IMR-90 (cell line): ENCODE measurements around the gene TFDP2. TPM values are rescaled to one million over a fixed set of nuclear protein-coding genes. Genes with fewer than 3 reads are reported as not detected.

Experiments used
- ATAC-seq: fragments of 200-7000 bp; cut with Tn5 transposase; 2 replicates; pipeline ENCODE4 v1.9.1; 2020; ENCODE audit warnings: low read depth, mild to moderate bottlenecking, moderate library complexity
- BruUV-seq: library from RNA; stranded (reverse); fragments of 400-500 nt; replicated peaks from 2 replicates; lab custom pipeline; 2021; lab: Mats Ljungman, UMichigan
- CTCF ChIA-PET: fragments of 300-600 bp; formaldehyde crosslinking; extraction: SDS; loops from one replicate; lab custom pipeline; 2021; ENCODE audit warnings: antibody characterized with exemption; lab: Yijun Ruan, JAX
- POLR2A ChIA-PET: fragments of 300-600 bp; sonication (Branson Sonifier 250); formaldehyde crosslinking; loops from one replicate; lab custom pipeline; 2022; ENCODE audit warnings: antibody characterized with exemption; ENCODE audit not compliant: unreplicated experiment; lab: Charles Lee
- DNase-seq: peaks from one replicate; pipeline ENCODE4 v3.0.0; 2013
- H2AFZ ChIP-seq: replicated peaks from 2 replicates; pipeline ENCODE3; 2013; ENCODE audit warnings: low read length, mild to moderate bottlenecking; ENCODE audit not compliant: poor library complexity
- H2AK5ac ChIP-seq: 2 replicates; pipeline ENCODE4 v1.6.1; 2013; ENCODE audit warnings: low read depth, low read length, inconsistent platforms
- H2AK9ac ChIP-seq: replicated peaks from 2 replicates; pipeline ENCODE3; 2013; ENCODE audit warnings: mild to moderate bottlenecking, low read depth, low read length, moderate library complexity; ENCODE audit not compliant: poor library complexity
- H2BK120ac ChIP-seq: 2 replicates; pipeline ENCODE4 v1.6.1; 2013; ENCODE audit warnings: low read depth, low read length, inconsistent platforms
- H2BK15ac ChIP-seq: 3 replicates; pipeline ENCODE4 v1.6.1; 2013; ENCODE audit warnings: low read depth, low read length, inconsistent platforms
- H2BK20ac ChIP-seq: 2 replicates; pipeline ENCODE4 v1.6.1; 2013; ENCODE audit warnings: low read depth, mild to moderate bottlenecking, inconsistent platforms, low read length, moderate library complexity
- H2BK5ac ChIP-seq: 2 replicates; pipeline ENCODE4 v1.6.1; 2013; ENCODE audit warnings: mild to moderate bottlenecking, low read depth, low read length, inconsistent platforms; ENCODE audit not compliant: poor library complexity, severe bottlenecking
- H3K14ac ChIP-seq: replicated peaks from 2 replicates; pipeline ENCODE4 v1.6.1; 2013; ENCODE audit warnings: low read depth, low read length, inconsistent platforms
- H3K18ac ChIP-seq: 2 replicates; pipeline ENCODE4 v1.6.1; 2013; ENCODE audit warnings: low read depth, low read length, control low read depth
- H3K23ac ChIP-seq: 2 replicates; pipeline ENCODE4 v1.6.1; 2013; ENCODE audit warnings: low read depth, low read length, inconsistent platforms
- H3K27ac ChIP-seq: 2 replicates; pipeline ENCODE4 v1.5.1; 2013; ENCODE audit warnings: mild to moderate bottlenecking, control low read depth, low read length; ENCODE audit not compliant: insufficient read depth
- H3K27me3 ChIP-seq: 2 replicates; pipeline ENCODE4 v1.6.1; 2013; ENCODE audit warnings: low read length; ENCODE audit not compliant: control insufficient read depth, insufficient read depth
- H3K36me3 ChIP-seq: 2 replicates; pipeline ENCODE4 v1.6.1; 2013; ENCODE audit warnings: low read length, mixed read lengths; ENCODE audit not compliant: control insufficient read depth, insufficient read depth
- H3K4ac ChIP-seq: 2 replicates; pipeline ENCODE4 v1.6.1; 2013; ENCODE audit warnings: low read depth, low read length, inconsistent platforms
- H3K4me1 ChIP-seq: 2 replicates; pipeline ENCODE4 v1.6.1; 2013; ENCODE audit warnings: low read length, mixed read lengths; ENCODE audit not compliant: control insufficient read depth, insufficient read depth
- H3K4me2 ChIP-seq: 2 replicates; pipeline ENCODE4 v1.6.1; 2013; ENCODE audit warnings: low read depth, mild to moderate bottlenecking, control low read depth, low read length, moderate library complexity
- H3K4me3 ChIP-seq: 2 replicates; pipeline ENCODE4 v1.5.1; 2013; ENCODE audit warnings: low read depth, mild to moderate bottlenecking, control low read depth, low read length, moderate library complexity; ENCODE audit not compliant: insufficient read depth
- H3K56ac ChIP-seq: 2 replicates; pipeline ENCODE4 v1.6.1; 2013; ENCODE audit warnings: low read length, inconsistent platforms; ENCODE audit not compliant: insufficient read depth; ENCODE audit errors: extremely low read depth
- H3K79me1 ChIP-seq, 2 experiments: 2 replicates each; pipeline ENCODE4 v1.6.1; 2013; ENCODE audit warnings: low read length in 2 of 2, inconsistent platforms in 1 of 2, low read depth in 1 of 2
- H3K9ac ChIP-seq: 2 replicates; pipeline ENCODE4 v1.6.1; 2013; ENCODE audit warnings: low read depth, low read length, control low read depth
- H3K9me1 ChIP-seq: 2 replicates; pipeline ENCODE4 v1.6.1; 2013; ENCODE audit warnings: low read length, inconsistent platforms; ENCODE audit not compliant: insufficient read depth
- H3K9me3 ChIP-seq: 2 replicates; pipeline ENCODE4 v1.6.1; 2013; ENCODE audit warnings: low read length; ENCODE audit not compliant: control insufficient read depth, insufficient read depth
- H4K20me1 ChIP-seq: 2 replicates; pipeline ENCODE4 v1.6.1; 2013; ENCODE audit warnings: low read length, inconsistent platforms; ENCODE audit not compliant: insufficient read depth
- H4K5ac ChIP-seq: 2 replicates; pipeline ENCODE4 v1.6.1; 2013; ENCODE audit warnings: mild to moderate bottlenecking, low read depth, low read length, control low read depth
- H4K8ac ChIP-seq, 2 experiments: 2 replicates each; pipeline ENCODE4 v1.6.1; 2013; ENCODE audit warnings: low read depth in 2 of 2, low read length in 2 of 2, control low read depth in 1 of 2, inconsistent platforms in 1 of 2
- H4K91ac ChIP-seq: 2 replicates; pipeline ENCODE4 v1.6.1; 2013; ENCODE audit warnings: low read depth, low read length, inconsistent platforms; ENCODE audit not compliant: insufficient read depth
- BHLHE40 ChIP-seq: fragments of 150-350 bp; IDR thresholded peaks from 2 replicates; pipeline ENCODE4 v1.6.1; 2016; ENCODE audit warnings: mild to moderate bottlenecking, low read depth, low read length
- CEBPB ChIP-seq: IDR thresholded peaks from 2 replicates; pipeline ENCODE4 v1.6.1; 2012; ENCODE audit warnings: low read depth, low read length, improper control_type of control experiment
- CHD1 ChIP-seq: IDR thresholded peaks from 2 replicates; pipeline ENCODE4 v1.6.1; 2012; ENCODE audit warnings: low read depth, low read length, improper control_type of control experiment
- CTCF ChIP-seq: conservative IDR thresholded peaks from 2 replicates; pipeline ENCODE4 v1.5.1; 2012; ENCODE audit warnings: mild to moderate bottlenecking, low read depth, low read length, improper control_type of control experiment
- ELK1 ChIP-seq: fragments of 150-350 bp; IDR thresholded peaks from 2 replicates; pipeline ENCODE4 v1.6.1; 2016; ENCODE audit warnings: low read depth, mild to moderate bottlenecking, low read length, moderate library complexity, borderline replicate concordance
- FOS ChIP-seq: fragments of 150-350 bp; IDR thresholded peaks from 2 replicates; pipeline ENCODE4 v1.6.1; 2016; ENCODE audit warnings: low read depth, low read length
- MAFK ChIP-seq: IDR thresholded peaks from 2 replicates; pipeline ENCODE4 v1.6.1; 2012; ENCODE audit warnings: low read depth, low read length, improper control_type of control experiment
- MAZ ChIP-seq: IDR thresholded peaks from 2 replicates; pipeline ENCODE4 v1.6.1; 2012; ENCODE audit warnings: low read depth, mild to moderate bottlenecking, low read length, improper control_type of control experiment, moderate library complexity, borderline replicate concordance
- MXI1 ChIP-seq: IDR thresholded peaks from 2 replicates; pipeline ENCODE4 v1.6.1; 2012; ENCODE audit warnings: low read depth, mild to moderate bottlenecking, low read length, moderate library complexity, borderline replicate concordance
- NFE2L2 ChIP-seq: fragments of 150-350 bp; IDR thresholded peaks from 2 replicates; pipeline ENCODE4 v1.6.1; 2016; ENCODE audit warnings: low read depth, mild to moderate bottlenecking, low read length
- POLR2A ChIP-seq: IDR thresholded peaks from 2 replicates; pipeline ENCODE4 v1.6.1; 2012; ENCODE audit warnings: mild to moderate bottlenecking, low read depth, low read length
- RAD21 ChIP-seq: IDR thresholded peaks from 2 replicates; pipeline ENCODE4 v1.6.1; 2012; ENCODE audit warnings: low read length, improper control_type of control experiment
- RCOR1 ChIP-seq: IDR thresholded peaks from 2 replicates; pipeline ENCODE4 v1.6.1; 2012; ENCODE audit warnings: mild to moderate bottlenecking, low read length, improper control_type of control experiment; ENCODE audit not compliant: insufficient replicate concordance
- RFX5 ChIP-seq: IDR thresholded peaks from 2 replicates; pipeline ENCODE4 v1.8.0; 2012; ENCODE audit warnings: low read depth, mild to moderate bottlenecking, low read length, moderate library complexity
- SMC3 ChIP-seq: fragments of 150-350 bp; IDR thresholded peaks from 2 replicates; pipeline ENCODE4 v1.6.1; 2016; ENCODE audit warnings: low read depth, mild to moderate bottlenecking, antibody characterized with exemption, low read length, moderate library complexity
- USF2 ChIP-seq: fragments of 150-350 bp; IDR thresholded peaks from 2 replicates; pipeline ENCODE4 v1.6.1; 2017; ENCODE audit warnings: mild to moderate bottlenecking, antibody characterized with exemption, low read length, low read depth
- dilution Hi-C: fragments of 300-500 bp; cut with HindIII; formaldehyde crosslinking; loops from one replicate; pipeline ENCODE4 v1.14.3; 2018; ENCODE audit warnings: low sequenced_read_pairs; ENCODE audit not compliant: unreplicated experiment
- in situ Hi-C: fragments of 300-500 bp; cut with MboI; formaldehyde crosslinking; loops from 3 replicates; pipeline ENCODE4 v1.14.3; 2019; ENCODE audit warnings: low sequenced_read_pairs, inconsistent platforms, mixed read lengths
- intact Hi-C: fragments of 100-400 bp; cut with micrococcal nuclease; formaldehyde crosslinking; loops from 2 replicates; pipeline ENCODE4 v1.10.0; 2022
- polyA plus RNA-seq, 3 experiments: library from polyadenylated mRNA; depleted of rRNA; stranded (reverse); fragments of >200 nt; gene quantifications; 2 replicates each; pipeline ENCODE4 v1.2.3, GENCODE V29; 2012; ENCODE audit warnings: low replicate concordance in 1 of 3
- total RNA-seq: library from RNA; depleted of rRNA; stranded (reverse); fragments of >200 nt; gene quantifications from 2 replicates; pipeline ENCODE4 v1.2.3, GENCODE V29; 2012

TFDP2 gene
- total and polyA plus RNA-seq, 2 of the 4 experiments (the other 2 are of a cell fraction), result 10.7 to 23.7 TPM

GRCh38 chr3:142031575-142031974, 117.8 kb downstream of the TFDP2 start:
- Histone ChIP-seq H3K9me3 (no peaks in the 10 kb centered on the region), H2BK5ac (no peak overlapping the region), H4K8ac (no peak overlapping the region), H2AK9ac (no peak overlapping the region), H2AFZ (no peak overlapping the region), H2BK15ac (no peak overlapping the region), H3K14ac (no peak overlapping the region), H4K91ac (no peak overlapping the region), H3K4me1 (no peaks in the 10 kb centered on the region), H2BK120ac (no peak overlapping the region), H3K4ac (no peak overlapping the region), H3K9me1 (no peaks in the 10 kb centered on the region), H2AK5ac (no peak overlapping the region), H3K4me3 (no peak overlapping the region), H3K23ac (no peak overlapping the region), H3K79me1 (peaks cover 0 to 4% of the 10 kb centered on the region in 2 experiments; a peak in 1 of 4 replicates), H4K5ac (no peak overlapping the region), H2BK20ac (no peak overlapping the region), H3K27me3 (no peaks in the 10 kb centered on the region), H3K4me2 (no peak overlapping the region), H3K36me3 (no peaks in the 10 kb centered on the region), H3K27ac (no peak overlapping the region), H3K56ac (no peak overlapping the region), H3K18ac (no peak overlapping the region), H4K20me1 (no peaks in the 10 kb centered on the region), H3K9ac (no peak overlapping the region)
- POLR2A ChIA-PET, result no interaction called here
- dilution Hi-C loops, result no loop called here
- DNase-seq (no peak), ATAC-seq (no peak)
- TF ChIP-seq SMC3 (no peak), MAFK (no peak), CHD1 (no peak), MXI1 (no peak), USF2 (no peak), FOS (no peak), RAD21 (no peak), CEBPB (no peak), NFE2L2 (no peak), ELK1 (no peak), MAZ (no peak), BHLHE40 (no peak), RFX5 (no peak), RCOR1 (no peak), POLR2A (no peak), CTCF (no peak)
- in situ Hi-C loops, result no loop called here
- CTCF ChIA-PET, result interaction anchor here (0.8 kb wide), 1 partner anchor 31 kb away, joined by 4 read pairs; no protein-coding TSS in a partner anchor
- no TSS peak for BruUV-seq
- intact Hi-C loops, result no loop called here
